Loucy (cell line): Measurements from ENCODE around the gene RPL22L1.

Source experiments
- H2AFZ ChIP-seq: fragments of 200-600 bp; sonication (generic); 2 replicates; pipeline ENCODE4 v1.6.0; 2016; ENCODE audit warnings: antibody characterized with exemption, mild to moderate bottlenecking, low read length, moderate library complexity
- H3F3A ChIP-seq: fragments of 200-600 bp; 2 replicates; pipeline ENCODE4 v1.6.0; 2016; ENCODE audit warnings: antibody characterized with exemption, low read depth, mild to moderate bottlenecking
- H3K27me3 ChIP-seq: fragments of 200-600 bp; sonication (generic); 2 replicates; pipeline ENCODE4 v1.6.1; 2014; ENCODE audit warnings: low read length, mild to moderate bottlenecking; ENCODE audit not compliant: insufficient read depth, poor library complexity, severe bottlenecking
- H3K36me3 ChIP-seq: fragments of 200-600 bp; sonication (generic); 2 replicates; pipeline ENCODE4 v1.6.1; 2016; ENCODE audit warnings: low read length; ENCODE audit not compliant: insufficient read depth
- H3K4me1 ChIP-seq: fragments of 200-600 bp; sonication (generic); 2 replicates; pipeline ENCODE4 v1.5.1; 2014; ENCODE audit warnings: low read length, mild to moderate bottlenecking; ENCODE audit not compliant: insufficient read depth, poor library complexity, severe bottlenecking
- H3K4me2 ChIP-seq: fragments of 200-600 bp; sonication (generic); 2 replicates; pipeline ENCODE4 v1.6.0; 2014; ENCODE audit warnings: antibody characterized with exemption, low read length, low read depth, mild to moderate bottlenecking; ENCODE audit not compliant: poor library complexity, severe bottlenecking
- H3K4me3 ChIP-seq: fragments of 200-600 bp; sonication (generic); 2 replicates; pipeline ENCODE4 v1.5.1; 2014; ENCODE audit warnings: low read length, mild to moderate bottlenecking, mixed read lengths; ENCODE audit not compliant: poor library complexity, severe bottlenecking
- H3K79me2 ChIP-seq: fragments of 200-600 bp; sonication (generic); 2 replicates; pipeline ENCODE4 v1.6.1; 2014; ENCODE audit warnings: low read length; ENCODE audit not compliant: insufficient read depth
- H3K9ac ChIP-seq: fragments of 200-600 bp; sonication (generic); 2 replicates; pipeline ENCODE4 v1.6.0; 2014; ENCODE audit warnings: mild to moderate bottlenecking, low read depth, low read length, moderate library complexity; ENCODE audit not compliant: poor library complexity, severe bottlenecking
- H3K9me2 ChIP-seq: fragments of 200-600 bp; sonication (generic); replicated peaks from 2 replicates; pipeline ENCODE4 v1.6.1; 2016; ENCODE audit warnings: low read depth, low read length, mixed read lengths
- H3K9me3 ChIP-seq: fragments of 200-600 bp; sonication (generic); 2 replicates; pipeline ENCODE4 v1.6.1; 2014; ENCODE audit warnings: mild to moderate bottlenecking, antibody characterized with exemption, low read length, low read depth; ENCODE audit not compliant: insufficient read depth
- H4K20me1 ChIP-seq: fragments of 200-600 bp; sonication (generic); 2 replicates; pipeline ENCODE4 v1.6.0; 2014; ENCODE audit warnings: antibody characterized with exemption, low read length, mild to moderate bottlenecking; ENCODE audit not compliant: insufficient read depth, poor library complexity, severe bottlenecking
- CTCF ChIP-seq: fragments of 200-600 bp; sonication (generic); conservative IDR thresholded peaks from 2 replicates; pipeline ENCODE4 v1.5.1; 2014; ENCODE audit warnings: mild to moderate bottlenecking, antibody characterized with exemption, low read length
- EZH2phosphoT487 ChIP-seq: fragments of 200-600 bp; IDR thresholded peaks from 2 replicates; pipeline ENCODE4 v1.6.1; 2018; ENCODE audit warnings: antibody characterized with exemption, mild to moderate bottlenecking, moderate library complexity, borderline replicate concordance

Gene RPL22L1

GRCh38 chr3:170914212-170914611 is 44.2 kb upstream of the RPL22L1 start:
- Histone ChIP-seq H2AFZ (no peak overlapping the region), H3K4me1 (no peaks in the 10 kb centered on the region), H3K79me2 (no peaks in the 10 kb centered on the region), H3F3A (no peaks in the 10 kb centered on the region), H3K27me3 (no peaks in the 10 kb centered on the region), H3K9me2 (no peaks in the 10 kb centered on the region), H3K36me3 (no peaks in the 10 kb centered on the region), H3K4me3 (no peak overlapping the region), H3K4me2 (no peak overlapping the region), H3K9me3 (peaks cover 9% of the 10 kb centered on the region; the same call in 1 of the 2 replicates), H3K9ac (no peak overlapping the region), H4K20me1 (no peaks in the 10 kb centered on the region)
- TF ChIP-seq CTCF (no peak), EZH2phosphoT487 (no peak)

- Histone ChIP-seq H4K20me1 (peaks cover 9% of the 10 kb centered on the region), H3K36me3 (no peaks in the 10 kb centered on the region), H2AFZ (no peak overlapping the region), H3K9ac (no peak overlapping the region), H3K9me2 (no peaks in the 10 kb centered on the region), H3F3A (no peaks in the 10 kb centered on the region), H3K27me3 (no peaks in the 10 kb centered on the region), H3K9me3 (no peaks in the 10 kb centered on the region), H3K4me3 (no peak overlapping the region), H3K4me2 (no peak overlapping the region), H3K79me2 (peaks cover 16% of the 10 kb centered on the region), H3K4me1 (peaks cover 14% of the 10 kb centered on the region)
- TF ChIP-seq CTCF (no peak), EZH2phosphoT487 (no peak)
These were observed 41.1 kb upstream of the RPL22L1 start for GRCh38 chr3:170911051-170911450.

- no peaks in the 10 kb centered on the region for H3K9me3 ChIP-seq
- no peak overlapping the region for H3K4me2 ChIP-seq
- H3K79me2 ChIP-seq = peaks cover 20% of the 10 kb centered on the region
- H2AFZ ChIP-seq = no peak overlapping the region
- TF ChIP-seq EZH2phosphoT487 (no peak), CTCF (no peak)
- no peaks in the 10 kb centered on the region for H3K36me3 ChIP-seq
- H3K9me2 ChIP-seq = no peaks in the 10 kb centered on the region
- H3K27me3 ChIP-seq = no peaks in the 10 kb centered on the region
- no peak overlapping the region for H3K4me3 ChIP-seq
- H3F3A ChIP-seq = no peaks in the 10 kb centered on the region
- peaks cover 9% of the 10 kb centered on the region for H4K20me1 ChIP-seq
- no peak overlapping the region for H3K9ac ChIP-seq
- peaks cover 19% of the 10 kb centered on the region for H3K4me1 ChIP-seq
These were observed 40.5 kb upstream of the RPL22L1 start for GRCh38 chr3:170910542-170910941.
